HG02973 (cell line): ENCODE data around the gene LAMC3.

ENCODE experiments used
- ATAC-seq: cut with Tn5 transposase; IDR thresholded peaks from one replicate; pipeline ENCODE4 v1.9.1; 2021; ENCODE audit warnings: moderate library complexity; ENCODE audit not compliant: unreplicated experiment

The LAMC3 gene

GRCh38 chr9:131068076-131068816 is 59.3 kb downstream of the LAMC3 start:
- no peak for ATAC-seq

- ATAC-seq: no peak
Measured at GRCh38 chr9:131069699-131070098, 60.7 kb downstream of the LAMC3 start.

- ATAC-seq: no peak
Measured at GRCh38 chr9:131072107-131072870, 63.3 kb downstream of the LAMC3 start.

- ATAC-seq: no peak
Measured at GRCh38 chr9:131072871-131073237, 63.9 kb downstream of the LAMC3 start.

- no peak for ATAC-seq
Measured at GRCh38 chr9:131076347-131077195, 67.6 kb downstream of the LAMC3 start.

- ATAC-seq: no peak
Measured at GRCh38 chr9:131078427-131079366, 69.7 kb downstream of the LAMC3 start.

- ATAC-seq: no peak
Measured at GRCh38 chr9:131080589-131080988, 71.6 kb downstream of the LAMC3 start.

- ATAC-seq: no peak
Measured at GRCh38 chr9:131081868-131082267, 72.9 kb downstream of the LAMC3 start.

GRCh38 chr9:131082774-131083512 is 74.0 kb downstream of the LAMC3 start:
- ATAC-seq: no peak

GRCh38 chr9:131084661-131085369 is 75.8 kb downstream of the LAMC3 start:
- ATAC-seq: no peak

- ATAC-seq: no peak
Measured at GRCh38 chr9:131085370-131086122, 76.6 kb downstream of the LAMC3 start.

GRCh38 chr9:131087354-131087893 is 78.5 kb downstream of the LAMC3 start:
- no peak for ATAC-seq

- ATAC-seq: no peak
Measured at GRCh38 chr9:131090025-131090787, 81.2 kb downstream of the LAMC3 start.

GRCh38 chr9:131091352-131091992 is 82.5 kb downstream of the LAMC3 start:
- no peak for ATAC-seq

GRCh38 chr9:131092030-131092429 is 83.1 kb downstream of the LAMC3 start:
- ATAC-seq: no peak

GRCh38 chr9:131092548-131093440 is 83.8 kb downstream of the LAMC3 start:
- no peak for ATAC-seq
